Common myeloid progenitor, CD34-positive (primary cell): Measurements from ENCODE around the gene SLC35F4.

Experiments
- CTCF ChIA-PET: fragments of 350-600 bp; sonication (Branson Sonifier 250); formaldehyde crosslinking; loops from one replicate; lab custom pipeline; 2021; ENCODE audit warnings: antibody characterized with exemption; lab: Charles Lee
- POLR2A ChIA-PET: fragments of 350-600 bp; sonication (Branson Sonifier 250); formaldehyde crosslinking; loops from one replicate; lab custom pipeline; 2021; ENCODE audit warnings: antibody characterized with exemption; lab: Charles Lee
- DNase-seq, 3 donors: peaks; one replicate each; pipeline versions ENCODE4 v3.0.0 to v3.0.0-alpha.2; 2013
- H3K27ac ChIP-seq, 2 experiments: 1 replicate in 1 of 2; 2 replicates in 1 of 2; pipeline ENCODE4 v1.7.0; 2013; ENCODE audit warnings: inconsistent platforms in 2 of 2, low read length in 2 of 2, mild to moderate bottlenecking in 2 of 2, low read depth in 1 of 2, moderate library complexity in 1 of 2; ENCODE audit not compliant: severe bottlenecking in 2 of 2, insufficient read depth in 1 of 2, poor library complexity in 1 of 2
- H3K27me3 ChIP-seq, 5 experiments: replicated peaks in 2 of 5; 1 replicate in 3 of 5; 2 replicates in 2 of 5; pipeline versions ENCODE4 v1.6.1 to v1.7.0; 2013; ENCODE audit warnings: low read length in 4 of 5, mild to moderate bottlenecking in 2 of 5, moderate library complexity in 2 of 5, inconsistent platforms in 1 of 5; ENCODE audit not compliant: insufficient read depth in 5 of 5, control insufficient read depth in 4 of 5
- H3K36me3 ChIP-seq, 4 experiments: 1 replicate in 2 of 4; 2 replicates in 2 of 4; pipeline versions ENCODE4 v1.6.1 to v1.7.0; 2013; ENCODE audit warnings: low read length in 3 of 4, control low read depth in 1 of 4, mild to moderate bottlenecking in 1 of 4; ENCODE audit not compliant: control insufficient read depth in 4 of 4, insufficient read depth in 4 of 4
- H3K4me1 ChIP-seq, 4 experiments: 1 replicate in 3 of 4; 2 replicates in 1 of 4; pipeline versions ENCODE4 v1.6.1 to v1.7.1; 2013; ENCODE audit warnings: low read length in 3 of 4, mild to moderate bottlenecking in 3 of 4, control low read depth in 1 of 4, inconsistent platforms in 1 of 4, moderate library complexity in 1 of 4; ENCODE audit not compliant: control insufficient read depth in 4 of 4, insufficient read depth in 4 of 4; ENCODE audit errors: control extremely low read depth in 1 of 4
- H3K4me3 ChIP-seq, 7 experiments: 1 replicate in 4 of 7; 2 replicates in 3 of 7; pipeline versions ENCODE4 v1.5.1 to v1.7.0; 2013; ENCODE audit warnings: mild to moderate bottlenecking in 7 of 7, low read length in 6 of 7, moderate library complexity in 6 of 7, inconsistent platforms in 2 of 7, low read depth in 2 of 7, control low read depth in 1 of 7; ENCODE audit not compliant: insufficient read depth in 4 of 7, control insufficient read depth in 1 of 7; ENCODE audit errors: extremely low read depth in 1 of 7
- H3K9me3 ChIP-seq, 5 experiments: 1 replicate in 4 of 5; 2 replicates in 1 of 5; pipeline versions ENCODE4 v1.6.1 to v1.7.1; 2013; ENCODE audit warnings: low read length in 4 of 5, mild to moderate bottlenecking in 2 of 5, inconsistent platforms in 1 of 5, low read depth in 1 of 5, moderate library complexity in 1 of 5; ENCODE audit not compliant: control insufficient read depth in 4 of 5, insufficient read depth in 2 of 5; ENCODE audit errors: control extremely low read depth in 1 of 5
- WGBS: methylation state at CpG from one replicate; pipeline ENCODE4 v1.1.5; 2013; ENCODE audit not compliant: insufficient coverage; 5-methylcytosine and 5-hydroxymethylcytosine counted together

The SLC35F4 gene

GRCh38 chr14:57530571-57530970 lies 335.3 kb downstream of the SLC35F4 start:
- POLR2A ChIA-PET, result no interaction called here
- H3K36me3 ChIP-seq, result no peaks in the 10 kb centered on the region
- no peak overlapping the region for H3K27ac ChIP-seq
- H3K4me3 ChIP-seq, result no peak overlapping the region
- H3K4me1 ChIP-seq, result no peaks in the 10 kb centered on the region
- CTCF ChIA-PET, result no interaction called here
- peaks cover 0 to 11% (median 3%) of the 10 kb centered on the region in 5 experiments for H3K9me3 ChIP-seq
- DNase-seq, result no peak
- no peaks in the 10 kb centered on the region for H3K27me3 ChIP-seq

GRCh38 chr14:57526942-57527341 lies 338.9 kb downstream of the SLC35F4 start:
- CTCF ChIA-PET, result no interaction called here
- H3K4me3 ChIP-seq, result no peak overlapping the region

GRCh38 chr14:57519043-57519442 lies 346.8 kb downstream of the SLC35F4 start:
- ChIA-PET CTCF (no interaction called here), POLR2A (no interaction called here)
- no peak overlapping the region for H3K27ac ChIP-seq
- no peaks in the 10 kb centered on the region for H3K36me3 ChIP-seq
- H3K9me3 ChIP-seq, result peaks cover 0 to 6% (median 0%) of the 10 kb centered on the region in 5 experiments
- no peaks in the 10 kb centered on the region for H3K4me1 ChIP-seq
- DNase-seq, result no peak
- H3K4me3 ChIP-seq, result no peak overlapping the region
- no peaks in the 10 kb centered on the region for H3K27me3 ChIP-seq

More at GRCh38 chr14:57526942-57527341, 338.9 kb downstream of the SLC35F4 start:
- whole genome bisulfite sequencing, result 78% methylated on average over 3 of the region's 3 CpGs
- Histone ChIP-seq H3K36me3 (no peaks in the 10 kb centered on the region), H3K9me3 (peaks cover 0 to 8% (median 0%) of the 10 kb centered on the region in 5 experiments), H3K4me1 (no peaks in the 10 kb centered on the region), H3K27me3 (no peaks in the 10 kb centered on the region), H3K27ac (no peak overlapping the region)
- POLR2A ChIA-PET, result no interaction called here
- DNase-seq, result no peak
